ENCODE results near the gene PEX10.

DNA sequence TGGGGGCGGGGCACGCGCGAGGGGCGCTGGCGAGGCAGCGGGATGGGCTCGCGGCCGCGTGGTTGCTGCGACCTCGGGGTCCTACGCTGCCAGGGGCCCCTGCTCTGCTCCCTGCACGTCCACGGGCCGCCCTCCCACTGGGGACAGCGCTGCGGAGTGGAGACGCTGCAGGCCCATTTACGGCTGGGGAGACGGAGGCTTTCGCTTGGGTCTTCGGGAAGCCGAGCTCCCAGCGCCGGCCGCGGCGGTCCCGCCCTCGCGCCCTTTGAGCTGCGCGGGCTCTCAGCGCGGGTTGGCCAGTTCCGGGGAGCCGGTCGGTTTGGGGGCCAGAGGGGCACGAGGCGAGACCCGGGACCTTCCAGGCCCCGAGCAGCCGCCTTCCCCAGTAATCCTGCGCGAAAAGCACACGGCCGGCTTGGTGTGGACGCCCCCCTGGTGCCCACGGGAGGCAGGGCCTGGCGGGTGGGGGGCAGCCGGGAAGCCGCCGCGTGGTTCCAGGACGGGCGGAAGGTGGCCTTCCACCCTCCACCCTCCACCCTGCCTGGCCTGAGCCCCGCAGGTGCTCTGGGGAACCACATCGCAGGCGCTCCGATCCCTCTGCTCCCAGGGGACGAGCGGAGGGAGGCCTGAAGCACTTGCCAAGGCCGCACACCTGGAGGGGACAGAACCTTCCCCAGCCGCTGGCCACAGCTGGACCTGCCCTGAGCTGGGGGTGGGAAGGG, 570 bp upstream of the PEX10 start:
- TF ChIP-seq GATA2 (IDR thresholded peaks at IDR 0.05; ENCODE audit: low read depth, low read length) (no peak), GATA3 (IDR thresholded peaks at IDR 0.05; ENCODE audit: low read depth, low read length) (no peak)

Data from SH-SY5Y (cell line).